HG03432 (cell line): Measurements from ENCODE around the gene SPATA19.

Source experiments
- ATAC-seq: cut with Tn5 transposase; IDR thresholded peaks from one replicate; pipeline ENCODE4 v1.9.1; 2021; ENCODE audit warnings: mild to moderate bottlenecking, moderate library complexity; ENCODE audit not compliant: unreplicated experiment

The SPATA19 gene

GRCh38 chr11:133835593-133836548, 9.4 kb downstream of the SPATA19 start:
- no peak for ATAC-seq

- peak; percentile 87 for ATAC-seq
Measured at GRCh38 chr11:133834682-133835592, 10.4 kb downstream of the SPATA19 start.

- no peak for ATAC-seq
Measured at GRCh38 chr11:133833898-133834681, 11.2 kb downstream of the SPATA19 start.

DNA sequence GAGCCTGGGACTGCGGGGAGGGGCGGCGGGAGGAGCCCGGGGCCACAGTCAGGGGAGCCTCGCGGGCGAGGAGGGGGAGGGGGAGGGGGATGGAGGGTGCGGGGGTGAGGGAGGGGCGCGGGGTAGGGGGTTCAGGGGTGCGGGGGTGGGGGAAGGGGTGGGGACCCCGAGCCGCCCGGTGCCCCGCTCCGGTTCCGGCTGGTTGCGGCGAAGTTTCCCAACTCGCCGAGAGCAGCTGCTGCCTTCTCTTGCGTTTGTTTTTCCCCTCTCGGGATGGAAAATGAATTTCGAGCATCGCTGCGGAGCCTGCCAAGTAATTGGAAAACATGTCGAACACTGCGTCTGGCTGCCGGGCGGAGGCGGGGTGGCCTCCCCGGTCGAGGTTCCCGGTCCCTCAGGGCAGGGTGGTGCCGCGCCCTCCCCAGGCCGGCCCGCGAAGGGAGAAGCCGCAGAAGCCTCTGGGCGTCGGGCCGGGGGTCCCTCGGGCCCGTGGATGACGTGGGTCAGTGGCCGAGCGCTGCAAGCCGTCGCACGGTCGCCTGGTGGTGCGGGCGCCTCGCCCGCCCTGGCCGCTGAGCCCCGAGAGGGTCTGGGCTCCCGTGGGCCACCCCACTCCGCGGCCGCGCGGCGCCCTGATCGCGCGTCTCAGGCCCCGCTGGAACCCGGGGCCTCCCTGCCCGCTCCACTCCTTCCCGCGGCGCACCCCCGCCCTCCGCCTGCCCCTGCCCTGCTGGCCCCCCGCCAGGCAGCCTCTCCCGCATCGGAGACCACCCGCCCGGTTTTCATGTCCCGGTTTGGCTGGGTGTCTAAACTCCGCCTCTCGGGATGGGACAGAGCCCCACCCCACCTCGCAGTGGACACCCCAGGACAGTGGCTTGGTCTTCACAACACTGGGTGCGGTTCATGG, 12.1 kb downstream of the SPATA19 start:
- ATAC-seq = no peak

GRCh38 chr11:133832096-133832990, 13.0 kb downstream of the SPATA19 start:
- ATAC-seq = no peak

DNA sequence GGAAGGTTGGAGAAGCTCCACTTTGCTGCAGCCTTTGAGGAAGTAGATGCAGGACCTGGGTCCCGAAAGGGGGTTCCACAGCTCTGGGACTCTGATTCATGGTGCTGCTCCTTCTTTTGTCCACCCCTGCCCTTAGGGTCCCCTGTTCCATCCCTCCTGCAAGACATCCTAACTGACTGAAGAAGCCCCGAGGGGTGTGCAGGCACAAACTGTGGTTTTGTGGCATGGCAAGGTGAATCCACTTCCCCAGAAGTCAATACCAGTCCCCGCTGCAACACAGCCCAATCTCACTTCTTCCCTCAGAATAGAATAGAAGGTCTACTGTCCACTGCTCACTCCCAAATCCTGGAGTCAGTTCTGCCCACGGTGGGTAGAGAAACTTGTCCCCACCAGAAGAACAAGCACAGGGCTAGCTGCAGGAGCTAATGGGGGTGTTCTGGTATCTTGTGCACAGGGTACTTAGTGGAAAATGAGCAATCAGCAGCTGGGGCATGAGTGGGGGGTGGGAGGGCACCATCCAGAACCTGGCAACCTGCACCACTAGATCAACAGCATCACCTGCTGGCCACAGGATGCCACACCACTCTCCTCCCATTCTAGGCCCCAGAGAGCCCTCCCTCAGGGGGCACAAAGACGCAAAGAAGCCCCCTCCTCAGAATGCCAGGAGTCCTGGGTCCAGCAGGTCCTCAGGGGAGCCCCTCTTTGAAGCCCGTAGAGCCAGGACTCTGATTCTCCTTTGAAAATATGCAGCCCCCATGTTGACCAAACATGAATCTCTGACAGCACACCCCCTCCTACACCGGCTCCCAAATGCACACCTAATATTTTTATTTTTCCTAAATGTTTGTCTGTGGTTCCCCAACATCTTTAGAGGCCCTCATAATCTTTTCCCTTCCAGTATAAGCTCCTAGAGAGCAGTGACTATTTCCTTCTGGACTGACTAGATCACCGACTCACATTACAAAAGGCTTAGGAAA, 14.1 kb downstream of the SPATA19 start:
- no peak for ATAC-seq

DNA sequence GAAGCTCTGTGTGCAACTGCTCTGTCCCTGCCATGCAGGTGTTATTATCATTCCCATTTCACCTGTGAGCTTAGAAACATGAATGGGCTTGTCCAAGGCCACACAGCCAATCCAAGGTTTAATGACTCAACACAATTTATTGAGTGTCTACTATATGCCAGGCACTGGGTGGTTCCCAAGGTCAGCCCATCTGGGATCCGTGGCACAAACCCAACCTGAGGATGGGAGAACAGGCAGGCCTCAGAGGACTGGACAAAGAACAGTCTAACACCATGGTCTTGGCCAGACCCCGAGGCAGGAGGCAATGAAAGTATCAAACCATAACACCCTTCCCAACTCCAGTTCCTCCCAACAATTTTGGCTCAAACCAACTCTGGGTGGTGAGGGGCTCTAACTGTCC, 15.7 kb downstream of the SPATA19 start:
- no peak for ATAC-seq

GRCh38 chr11:133828871-133829270, 16.4 kb downstream of the SPATA19 start:
- ATAC-seq = no peak

DNA sequence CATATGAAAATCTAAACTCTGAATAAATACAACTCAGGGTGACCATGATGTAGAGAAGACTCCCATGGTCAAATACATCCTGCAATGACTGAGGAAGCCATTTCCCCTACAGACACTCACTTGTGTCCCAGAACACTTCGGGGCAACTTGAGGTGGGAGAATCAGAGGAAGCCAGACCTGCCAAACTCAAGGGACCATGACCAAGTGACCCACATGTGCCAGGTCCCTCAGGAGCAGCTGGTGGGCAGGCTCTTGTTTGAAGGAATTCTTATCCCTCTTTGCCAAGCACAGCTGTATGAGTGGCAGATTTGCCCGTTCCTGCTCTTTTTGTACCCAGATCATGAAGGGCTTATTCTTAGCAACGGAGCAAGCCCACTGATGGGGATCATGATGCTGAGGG, 17.8 kb downstream of the SPATA19 start:
- no peak for ATAC-seq

DNA sequence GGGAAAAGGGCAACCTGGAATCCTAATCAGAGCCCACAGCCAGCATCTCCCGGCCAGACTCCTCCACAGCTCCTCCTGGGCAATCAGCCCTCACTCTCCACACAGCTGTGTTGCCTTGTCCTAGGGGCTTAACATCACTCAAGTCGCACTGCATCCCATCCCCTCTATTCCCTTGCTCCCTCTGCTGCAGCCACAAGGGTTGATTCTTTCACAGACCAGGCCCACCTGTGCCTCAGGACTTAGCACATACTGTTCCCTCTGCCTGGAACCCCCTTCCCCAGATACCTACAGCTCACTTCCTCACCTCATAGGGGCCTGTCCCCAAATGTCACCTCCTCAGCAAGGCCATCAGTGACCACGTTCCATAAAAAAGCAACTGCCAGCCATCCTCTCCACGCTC, 18.4 kb downstream of the SPATA19 start:
- no peak for ATAC-seq

DNA sequence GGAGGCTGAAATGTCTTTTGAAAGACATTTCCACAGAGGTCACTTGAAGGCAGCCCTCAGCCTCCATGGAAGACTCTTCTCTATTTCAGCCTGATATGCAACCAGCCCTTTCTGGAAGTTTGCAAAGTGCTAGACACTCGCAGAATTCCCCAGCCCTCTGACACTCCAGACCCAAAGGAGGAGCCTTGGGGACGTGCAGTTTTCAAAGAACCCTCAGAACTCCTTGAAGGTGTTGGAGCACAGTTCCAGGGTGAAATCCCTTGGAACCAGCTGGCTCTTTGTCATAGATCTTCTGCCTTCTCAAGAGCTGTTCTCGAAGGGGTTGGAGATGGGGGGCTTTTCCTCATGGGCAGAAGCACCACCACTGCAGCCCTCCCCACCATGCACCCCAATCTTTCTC, 19.6 kb downstream of the SPATA19 start:
- no peak for ATAC-seq

GRCh38 chr11:133825156-133825555, 20.2 kb downstream of the SPATA19 start:
- ATAC-seq = no peak

DNA sequence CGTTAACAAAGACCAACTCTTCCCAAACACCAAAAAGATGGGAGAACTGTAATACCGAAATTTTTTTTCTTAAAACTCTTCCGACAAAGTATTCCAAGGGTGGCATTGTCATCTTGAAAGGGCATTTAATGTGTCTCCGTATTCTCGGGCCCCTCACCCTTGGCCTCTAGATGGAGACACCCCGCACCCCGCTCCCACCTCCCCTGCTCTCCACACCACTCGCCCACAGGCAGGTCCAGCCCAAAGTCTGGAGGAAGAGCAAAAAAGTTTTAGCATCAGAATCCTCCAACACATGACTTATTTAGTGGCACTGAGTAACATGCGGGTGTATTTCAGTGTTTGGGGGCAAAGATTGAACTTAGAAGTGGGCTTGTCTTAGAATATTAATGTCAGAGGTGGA, 20.7 kb downstream of the SPATA19 start:
- ATAC-seq = no peak

- no peak for ATAC-seq
Measured at GRCh38 chr11:133823614-133824013, 21.7 kb downstream of the SPATA19 start.

- ATAC-seq = no peak
Measured at GRCh38 chr11:133823211-133823610, 22.1 kb downstream of the SPATA19 start.

GRCh38 chr11:133821776-133822175, 23.5 kb downstream of the SPATA19 start:
- peak; percentile 79 for ATAC-seq

GRCh38 chr11:133819746-133820315, 25.5 kb downstream of the SPATA19 start:
- no peak for ATAC-seq
